ENCODE measurements around the gene HPSE. TPM values are rescaled to one million over a fixed set of nuclear protein-coding genes. Genes with fewer than 3 reads are reported as not detected.

The HPSE gene
- total RNA-seq = 1.3 TPM

GRCh38 chr4:83334425-83335241 is at the start of gene HPSE:
Gene HPSE, minus strand, starts transcription at chr4:83334848. Its CDS starts 66 bp downstream, at chr4:83334782.

GRCh38 chr4:83284193-83285054 is 50.2 kb downstream of the HPSE start, which contains the start of gene COQ2:
Gene COQ2, minus strand, starts transcription at chr4:83284798. Its CDS starts 34 bp downstream, at chr4:83284764.

Small RNA genes lying within 50 kb of the gene (small RNA-seq; reads per million reads assigned to genes)
- not detected for gene AC114781.5 (ENCODE audit: low replicate concordance)

Other genes starting within 250 kb of the HPSE start
- gene PLAC8, start 220.1 kb downstream of the HPSE start, total RNA-seq = 8.3 TPM
- gene COQ2, start 50.0 kb downstream of the HPSE start, total RNA-seq = 12.6 TPM
- 20.7 TPM for gene HELQ, start 121.0 kb upstream of the HPSE start, total RNA-seq
- 17.3 TPM for gene MRPS18C, start 121.2 kb upstream of the HPSE start, total RNA-seq
- gene ABRAXAS1, start 150.3 kb upstream of the HPSE start, total RNA-seq = 18.3 TPM
- 32.4 TPM for gene GPAT3, start 201.3 kb upstream of the HPSE start, total RNA-seq

Measured in metanephros (tissue), 2 donors.